H9 (cell line): ENCODE data around the gene SPSB3. TPM values are rescaled to one million over a fixed set of nuclear protein-coding genes. Genes with fewer than 3 reads are reported as not detected.

Experiments used
- DNase-seq: peaks from one replicate; pipeline ENCODE4 v3.0.0-alpha.2; 2017
- H2AFZ ChIP-seq: one replicate; pipeline ENCODE4 v1.6.1; 2013; ENCODE audit warnings: mild to moderate bottlenecking, low read length, control low read depth, moderate library complexity
- H2AK5ac ChIP-seq: 2 replicates; pipeline ENCODE4 v1.6.1; 2013; ENCODE audit warnings: low read length, control low read depth, mixed read lengths; ENCODE audit not compliant: insufficient read length
- H2BK120ac ChIP-seq: one replicate; pipeline ENCODE4 v1.6.1; 2013; ENCODE audit warnings: low read depth, mild to moderate bottlenecking, low read length, control low read depth, inconsistent platforms; ENCODE audit not compliant: poor library complexity, severe bottlenecking
- H2BK12ac ChIP-seq: 2 replicates; pipeline ENCODE4 v1.6.1; 2013; ENCODE audit warnings: low read length, control low read depth, mixed read lengths, low read depth; ENCODE audit not compliant: insufficient read length
- H2BK15ac ChIP-seq: 2 replicates; pipeline ENCODE4 v1.6.1; 2013; ENCODE audit warnings: low read depth, low read length, control low read depth
- H2BK20ac ChIP-seq: one replicate; pipeline ENCODE4 v1.6.1; 2013; ENCODE audit warnings: low read depth, mild to moderate bottlenecking, low read length, control low read depth, inconsistent platforms; ENCODE audit not compliant: poor library complexity, severe bottlenecking
- H2BK5ac ChIP-seq: 2 replicates; pipeline ENCODE4 v1.6.1; 2013; ENCODE audit warnings: low read length, control low read depth, mixed read lengths; ENCODE audit not compliant: insufficient read length
- H3K14ac ChIP-seq: 2 replicates; pipeline ENCODE4 v1.6.1; 2013; ENCODE audit warnings: low read length, control low read depth; ENCODE audit not compliant: insufficient read depth
- H3K18ac ChIP-seq: 2 replicates; pipeline ENCODE4 v1.6.1; 2013; ENCODE audit warnings: low read depth, mild to moderate bottlenecking, mixed read lengths, low read length, control low read depth; ENCODE audit not compliant: insufficient read length
- H3K23ac ChIP-seq: 2 replicates; pipeline ENCODE4 v1.6.1; 2013; ENCODE audit warnings: low read length, control low read depth, mixed read lengths, low read depth; ENCODE audit not compliant: insufficient read length
- H3K23me2 ChIP-seq: 2 replicates; pipeline ENCODE4 v1.6.1; 2013; ENCODE audit warnings: low read depth, mild to moderate bottlenecking, mixed read lengths, low read length, control low read depth; ENCODE audit not compliant: insufficient read length, poor library complexity, severe bottlenecking
- H3K27ac ChIP-seq: 2 replicates; pipeline ENCODE4 v1.5.1; 2013; ENCODE audit warnings: low read length, control low read depth, mixed read lengths, low read depth; ENCODE audit not compliant: insufficient read length
- H3K27me3 ChIP-seq: 2 replicates; pipeline ENCODE4 v1.6.1; 2013; ENCODE audit warnings: low read length, control low read depth, inconsistent platforms; ENCODE audit not compliant: insufficient read depth
- H3K4ac ChIP-seq: 2 replicates; pipeline ENCODE4 v1.6.1; 2013; ENCODE audit warnings: low read depth, mild to moderate bottlenecking, control low read depth, inconsistent platforms, low read length, moderate library complexity
- H3K4me1 ChIP-seq: 2 replicates; pipeline ENCODE4 v1.6.1; 2013; ENCODE audit warnings: low read length, control low read depth, inconsistent platforms; ENCODE audit not compliant: insufficient read depth
- H3K4me2 ChIP-seq: 2 replicates; pipeline ENCODE4 v1.6.1; 2013; ENCODE audit warnings: low read length, control low read depth, mixed read lengths; ENCODE audit not compliant: insufficient read length, insufficient read depth
- H3K56ac ChIP-seq: 2 replicates; pipeline ENCODE4 v1.6.1; 2013; ENCODE audit warnings: low read depth, mild to moderate bottlenecking, mixed read lengths, low read length, control low read depth; ENCODE audit not compliant: insufficient read length
- H3K79me1 ChIP-seq: 2 replicates; pipeline ENCODE4 v1.6.1; 2013; ENCODE audit warnings: low read depth, mild to moderate bottlenecking, moderate library complexity, low read length, control low read depth, inconsistent platforms; ENCODE audit not compliant: insufficient read depth, poor library complexity, severe bottlenecking
- H3K79me2 ChIP-seq: 2 replicates; pipeline ENCODE4 v1.6.1; 2013; ENCODE audit warnings: low read length, control low read depth, inconsistent platforms; ENCODE audit not compliant: insufficient read depth
- H3K9ac ChIP-seq: 2 replicates; pipeline ENCODE4 v1.6.1; 2013; ENCODE audit warnings: low read length, control low read depth, mixed read lengths; ENCODE audit not compliant: insufficient read length; ENCODE audit errors: extremely low read depth
- H3K9me3 ChIP-seq: one replicate; pipeline ENCODE4 v1.6.1; 2013; ENCODE audit warnings: low read depth, low read length, inconsistent platforms; ENCODE audit not compliant: control insufficient read depth
- H3T11ph ChIP-seq: one replicate; pipeline ENCODE4 v1.6.1; 2013; ENCODE audit warnings: mild to moderate bottlenecking, low read length, control low read depth, inconsistent platforms
- H4K20me1 ChIP-seq: one replicate; pipeline ENCODE4 v1.6.1; 2013; ENCODE audit not compliant: control insufficient read depth, insufficient read length, insufficient read depth
- H4K5ac ChIP-seq: 2 replicates; pipeline ENCODE4 v1.6.1; 2013; ENCODE audit warnings: low read depth, mild to moderate bottlenecking, mixed read lengths, low read length, control low read depth; ENCODE audit not compliant: insufficient read length
- H4K8ac ChIP-seq: replicated peaks from 2 replicates; pipeline ENCODE4 v1.6.1; 2013; ENCODE audit warnings: low read length, control low read depth, mixed read lengths, low read depth; ENCODE audit not compliant: insufficient read length
- H4K91ac ChIP-seq: 2 replicates; pipeline ENCODE4 v1.6.1; 2013; ENCODE audit warnings: low read depth, mild to moderate bottlenecking, moderate library complexity, mixed read lengths, low read length, control low read depth; ENCODE audit not compliant: insufficient read length
- H3K27ac Mint-ChIP-seq, 3 experiments: 2 replicates in 2 of 3; 3 replicates in 1 of 3; pipeline ENCODE4 v1.8.0; 2020 to 2021; ENCODE audit warnings: mixed read lengths in 3 of 3, mild to moderate bottlenecking in 1 of 3, moderate library complexity in 1 of 3
- H3K27me3 Mint-ChIP-seq: 2 replicates; pipeline ENCODE4 v1.8.0; 2021; ENCODE audit warnings: low read depth, mild to moderate bottlenecking, moderate library complexity, mixed read lengths
- H3K36me3 Mint-ChIP-seq, 3 experiments: 2 replicates in 2 of 3; 3 replicates in 1 of 3; pipeline ENCODE4 v1.8.0; 2020 to 2021; ENCODE audit warnings: low read depth in 3 of 3, mixed read lengths in 3 of 3; ENCODE audit not compliant: insufficient read depth in 1 of 3
- H3K4me1 Mint-ChIP-seq, 2 experiments: 2 replicates each; pipeline ENCODE4 v1.8.0; 2020; ENCODE audit warnings: mixed read lengths in 2 of 2
- H3K4me3 Mint-ChIP-seq, 2 experiments: 2 replicates in 1 of 2; 3 replicates in 1 of 2; pipeline ENCODE4 v1.8.0; 2020 to 2021; ENCODE audit warnings: mild to moderate bottlenecking in 2 of 2, mixed read lengths in 2 of 2, moderate library complexity in 1 of 2
- H3K9me3 Mint-ChIP-seq, 2 experiments: 2 replicates in 1 of 2; 3 replicates in 1 of 2; pipeline ENCODE4 v1.8.0; 2020; ENCODE audit warnings: mild to moderate bottlenecking in 2 of 2, mixed read lengths in 2 of 2, moderate library complexity in 1 of 2
- CTCF ChIP-seq: fragments of 200-600 bp; sonication (generic); conservative IDR thresholded peaks from 3 replicates; pipeline ENCODE4 v1.8.0; 2021; ENCODE audit warnings: antibody characterized with exemption, mild to moderate bottlenecking
- WGBS: extraction: QIAGEN DNeasy Blood & Tissue Kit; methylation state at CpG from one replicate; pipeline ENCODE4 v1.1.7; 2013; ENCODE audit warnings: missing lambda C conversion rate, low lambda C conversion rate, mixed read lengths; ENCODE audit not compliant: insufficient read length; ENCODE audit errors: extremely low coverage; 5-methylcytosine and 5-hydroxymethylcytosine counted together
- total RNA-seq: library from RNA; stranded (reverse); gene quantifications from 2 replicates; pipeline ENCODE4 v1.2.1, GENCODE V29; 2021

SPSB3 gene
- total RNA-seq, 1 experiment from 2014 or later, result 19.9 TPM

- Histone ChIP-seq H3K23me2 (peaks cover 3% of the 10 kb centered on the region), H2BK120ac (no peak overlapping the region), H3K27me3 (no peaks in the 10 kb centered on the region), H3K56ac (no peak overlapping the region), H2BK20ac (no peak overlapping the region), H3K79me1 (no peaks in the 10 kb centered on the region), H3T11ph (no peak overlapping the region), H4K5ac (no peak overlapping the region), H3K23ac (no peak overlapping the region), H2BK5ac (no peak overlapping the region), H2AK5ac (no peak overlapping the region), H3K79me2 (no peaks in the 10 kb centered on the region), H3K18ac (no peak overlapping the region), H3K27ac (no peak overlapping the region), H2BK15ac (no peak overlapping the region), H3K4ac (no peak overlapping the region), H3K9me3 (no peaks in the 10 kb centered on the region), H4K91ac (no peak overlapping the region), H4K8ac (no peak overlapping the region), H2BK12ac (no peak overlapping the region), H2AFZ (no peak overlapping the region), H3K14ac (0 out of 2 replicates have a peak overlapping the region, but pooled peaks have one; percentile 37), H3K4me2 (peak overlapping the region; percentile 56), H3K9ac (no peak overlapping the region), H3K4me1 (no peaks in the 10 kb centered on the region), H4K20me1 (no peaks in the 10 kb centered on the region)
- no peaks in the 10 kb centered on the region for H3K4me1 Mint-ChIP-seq
- no CpG with 5 or more reads among the region's 81 CpGs for WGBS
- H3K9me3 Mint-ChIP-seq, result no peaks in the 10 kb centered on the region
- H3K27me3 Mint-ChIP-seq, result no peaks in the 10 kb centered on the region
- peak; percentile 91 for DNase-seq
- peak overlapping the region in 1 of 2 experiments; percentile 38; a peak in 2 of 5 replicates for H3K4me3 Mint-ChIP-seq
- no peak overlapping the region for H3K27ac Mint-ChIP-seq
- H3K36me3 Mint-ChIP-seq, result peaks cover 7 to 41% (median 28%) of the 10 kb centered on the region in 3 experiments; a peak in 6 of 7 replicates
- TF ChIP-seq CTCF, result peak; percentile 81
These were observed 18.6 kb downstream of the SPSB3 start for GRCh38 chr16:1763521-1764511.
